Kidney (tissue), 14 donors: ENCODE results near the gene GAB2. TPM values are rescaled to one million over a fixed set of nuclear protein-coding genes. Genes with fewer than 3 reads are reported as not detected.

Experiments
- DNase-seq, 5 donors: peaks; one replicate each; pipeline ENCODE4 v3.0.0-alpha.2; 2013 to 2020
- FAIRE-seq: peaks from 2 replicates; lab custom pipeline; 2012; peaks lifted over from hg19 to GRCh38; lab: Jason Lieb, UNC
- H3K27ac ChIP-seq, 2 donors: one replicate each; pipeline ENCODE4 v1.7.0; 2013; ENCODE audit warnings: low read depth in 2 of 2, low read length in 2 of 2, inconsistent platforms in 1 of 2
- H3K27me3 ChIP-seq: one replicate; pipeline ENCODE4 v1.7.1; 2013; ENCODE audit warnings: low read length, inconsistent platforms; ENCODE audit not compliant: control insufficient read depth, insufficient read depth
- H3K36me3 ChIP-seq, 3 donors: one replicate each; pipeline versions ENCODE4 v1.7.0 to v1.7.1; 2013; ENCODE audit warnings: low read length in 3 of 3, control low read depth in 1 of 3, inconsistent platforms in 1 of 3; ENCODE audit not compliant: insufficient read depth in 3 of 3, control insufficient read depth in 2 of 3
- H3K4me1 ChIP-seq, 3 donors: one replicate each; pipeline versions ENCODE4 v1.7.0 to v1.7.1; 2013; ENCODE audit warnings: low read length in 3 of 3, inconsistent platforms in 1 of 3, low read depth in 1 of 3; ENCODE audit not compliant: control insufficient read depth in 2 of 3, insufficient read depth in 2 of 3
- H3K4me3 ChIP-seq, 3 donors: one replicate each; pipeline versions ENCODE4 v1.7.0 to v1.8.1; 2013; ENCODE audit warnings: low read length in 3 of 3, control low read depth in 1 of 3, inconsistent platforms in 1 of 3
- H3K9ac ChIP-seq, 3 donors: one replicate each; pipeline versions ENCODE4 v1.7.0 to v1.7.1; 2013; ENCODE audit warnings: low read length in 3 of 3, control low read depth in 1 of 3, inconsistent platforms in 1 of 3
- H3K9me3 ChIP-seq, 3 donors: one replicate each; pipeline versions ENCODE4 v1.7.0 to v1.7.1; 2013; ENCODE audit warnings: low read length in 3 of 3, control low read depth in 1 of 3, inconsistent platforms in 1 of 3; ENCODE audit not compliant: control insufficient read depth in 2 of 3, insufficient read depth in 1 of 3
- intact Hi-C: fragments of 100-400 bp; cut with DNase I; formaldehyde crosslinking; loops from one replicate; pipeline ENCODE4 v1.11.1; 2022
- polyA plus RNA-seq: library from polyadenylated mRNA; stranded (reverse); fragments of 350-450 nt; fragmentation: Illumina TruSeq; extraction: RNeasy Lipid Tissue Mini Kit (QIAGEN cat#74804); gene quantifications from one replicate; pipeline ENCODE4 v1.2.3, GENCODE V29; 2014; ENCODE audit warnings: low read depth, low replicate concordance; ENCODE audit not compliant: insufficient read depth
- total RNA-seq: library from RNA; stranded (reverse); fragmentation: NEBNext Ultra II Directional; extraction: Animal tissue kit (Norgen Biotek cat#: 25700); gene quantifications from one replicate; pipeline ENCODE4 v1.2.1, GENCODE V29; 2021
- TF ChIP-seq, protein P1 (sequence below): IDR thresholded peaks from 3 replicates; pipeline ENCODE4 v1.5.1; 2012; ENCODE audit warnings: mild to moderate bottlenecking, moderate library complexity, borderline replicate concordance; ENCODE audit not compliant: insufficient read depth; ENCODE audit errors: extremely low read depth
- donor health status: control.
- donor health status: control.
- donor health status: control.
- donor health status: control.
- donor health status: control.
- donor health status: DM: yes; HTN: yes; CAD: no.
- donor health status: Normal renal cell carcinoma (clear cell type).

Gene GAB2
- total and polyA plus RNA-seq, 2 donors from 2014 or later, result 3.3 to 23.6 TPM

DNA sequence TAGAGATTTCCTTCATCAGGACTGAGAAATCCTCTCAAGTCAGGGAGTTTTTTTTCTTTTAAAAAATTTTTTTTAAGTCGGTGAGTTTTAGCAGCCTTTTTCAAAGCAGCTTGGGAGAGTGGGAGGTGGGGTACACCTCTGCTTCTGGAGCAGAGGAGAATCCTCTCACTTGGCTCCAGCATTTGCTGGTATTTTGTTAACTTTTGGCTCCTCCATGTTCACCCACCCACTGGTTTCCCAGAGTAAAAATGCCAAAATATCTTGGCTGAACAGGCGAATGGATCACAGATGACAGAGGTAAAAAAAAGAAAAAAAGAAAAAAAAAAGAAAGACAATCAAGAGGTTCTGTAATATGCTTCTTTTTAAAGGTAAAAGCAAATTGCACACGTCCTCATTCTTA lies 68.0 kb downstream of the GAB2 start:
- no peaks in the 10 kb centered on the region for H3K9me3 ChIP-seq
- FAIRE-seq (no peak), DNase-seq (peak in 1 of 5 donors; percentile 13)
- intact Hi-C loops, result no loop called here
- H3K27me3 ChIP-seq, result no peaks in the 10 kb centered on the region
- TF ChIP-seq, protein P1, sequence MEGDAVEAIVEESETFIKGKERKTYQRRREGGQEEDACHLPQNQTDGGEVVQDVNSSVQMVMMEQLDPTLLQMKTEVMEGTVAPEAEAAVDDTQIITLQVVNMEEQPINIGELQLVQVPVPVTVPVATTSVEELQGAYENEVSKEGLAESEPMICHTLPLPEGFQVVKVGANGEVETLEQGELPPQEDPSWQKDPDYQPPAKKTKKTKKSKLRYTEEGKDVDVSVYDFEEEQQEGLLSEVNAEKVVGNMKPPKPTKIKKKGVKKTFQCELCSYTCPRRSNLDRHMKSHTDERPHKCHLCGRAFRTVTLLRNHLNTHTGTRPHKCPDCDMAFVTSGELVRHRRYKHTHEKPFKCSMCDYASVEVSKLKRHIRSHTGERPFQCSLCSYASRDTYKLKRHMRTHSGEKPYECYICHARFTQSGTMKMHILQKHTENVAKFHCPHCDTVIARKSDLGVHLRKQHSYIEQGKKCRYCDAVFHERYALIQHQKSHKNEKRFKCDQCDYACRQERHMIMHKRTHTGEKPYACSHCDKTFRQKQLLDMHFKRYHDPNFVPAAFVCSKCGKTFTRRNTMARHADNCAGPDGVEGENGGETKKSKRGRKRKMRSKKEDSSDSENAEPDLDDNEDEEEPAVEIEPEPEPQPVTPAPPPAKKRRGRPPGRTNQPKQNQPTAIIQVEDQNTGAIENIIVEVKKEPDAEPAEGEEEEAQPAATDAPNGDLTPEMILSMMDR, result no peak
- peak overlapping the region; percentile 68 to 74 for H3K27ac ChIP-seq
- no peaks in the 10 kb centered on the region for H3K36me3 ChIP-seq
- H3K9ac ChIP-seq, result peak overlapping the region in 1 of 3 donors; percentile 52
- H3K4me3 ChIP-seq, result peak overlapping the region in 2 of 3 donors; percentile 13 to 32
- H3K4me1 ChIP-seq, result peaks cover 14 to 24% (median 22%) of the 10 kb centered on the region in 3 donors

DNA sequence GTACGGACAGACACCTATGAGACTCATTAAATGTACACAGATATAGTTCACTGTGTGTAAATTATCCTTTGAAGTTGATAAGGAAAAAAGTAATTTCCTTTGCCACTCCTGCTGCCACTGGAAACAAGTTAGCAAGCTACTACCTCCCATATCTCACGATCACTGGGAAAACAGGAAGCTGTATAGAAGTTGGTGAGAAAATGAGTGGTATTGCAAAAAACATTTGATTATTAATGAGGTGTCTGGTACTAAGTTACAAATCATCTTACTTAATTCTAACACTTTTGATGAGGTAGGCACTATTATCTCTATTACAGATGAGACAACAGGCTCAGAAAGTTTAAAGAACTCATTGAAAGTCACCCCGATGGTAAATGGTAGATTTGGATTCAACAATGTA lies 68.5 kb downstream of the GAB2 start:
- TF ChIP-seq, protein P1, result no peak
- intact Hi-C loops, result no loop called here
- Histone ChIP-seq H3K27me3 (no peaks in the 10 kb centered on the region), H3K36me3 (no peaks in the 10 kb centered on the region), H3K9me3 (no peaks in the 10 kb centered on the region), H3K9ac (no peak overlapping the region), H3K4me1 (peaks cover 14 to 24% (median 22%) of the 10 kb centered on the region in 3 donors), H3K4me3 (no peak overlapping the region), H3K27ac (peak overlapping the region in 1 of 2 donors; percentile 74)
- DNase-seq (no peak), FAIRE-seq (no peak)

DNA sequence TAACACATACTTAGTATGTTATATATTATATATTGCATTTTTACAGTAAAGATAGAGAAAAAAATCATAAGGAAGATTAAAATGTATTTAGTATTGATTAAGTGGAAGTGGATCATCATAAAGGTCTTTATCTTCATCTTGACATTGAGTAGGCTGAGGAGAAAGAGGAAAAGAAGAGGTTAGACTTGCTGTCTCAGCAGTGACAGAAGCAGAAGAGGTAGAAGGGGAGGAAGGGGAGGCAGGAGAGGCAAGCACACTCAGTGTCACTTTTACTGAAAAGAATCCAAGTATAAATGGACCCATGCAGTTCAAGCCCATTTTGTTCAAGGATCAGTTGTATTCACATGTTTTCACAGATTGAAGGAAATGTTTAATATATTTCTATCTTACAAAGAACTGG lies 69.7 kb downstream of the GAB2 start:
- TF ChIP-seq, protein P1, result no peak
- Histone ChIP-seq H3K9me3 (no peaks in the 10 kb centered on the region), H3K4me1 (peaks cover 14 to 24% (median 22%) of the 10 kb centered on the region in 3 donors), H3K27me3 (no peaks in the 10 kb centered on the region), H3K27ac (no peak overlapping the region), H3K36me3 (no peaks in the 10 kb centered on the region), H3K4me3 (no peak overlapping the region), H3K9ac (no peak overlapping the region)
- intact Hi-C loops, result no loop called here
- FAIRE-seq (no peak), DNase-seq (no peak)

DNA sequence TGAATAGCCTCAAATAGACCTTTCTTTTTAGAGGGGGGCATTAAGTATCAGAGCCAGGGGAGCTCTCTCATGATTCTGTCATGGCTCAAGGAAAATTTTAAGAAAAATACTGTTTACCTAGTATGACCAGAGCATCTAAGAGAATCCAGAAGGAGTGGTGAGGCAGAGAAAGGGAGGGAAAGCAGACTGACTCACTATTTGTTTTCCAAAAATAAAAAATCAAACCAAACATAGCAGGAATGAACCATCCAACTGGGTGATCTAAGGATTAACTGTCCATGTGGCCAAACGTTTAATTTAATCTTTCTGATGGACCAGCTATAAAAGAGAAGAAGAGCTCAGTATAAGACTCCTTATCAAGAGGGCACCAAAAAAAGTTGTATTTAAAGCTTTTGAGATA lies 70.8 kb downstream of the GAB2 start:
- intact Hi-C loops, result no loop called here
- no peaks in the 10 kb centered on the region for H3K9me3 ChIP-seq
- TF ChIP-seq, protein P1, result no peak
- H3K27me3 ChIP-seq, result no peaks in the 10 kb centered on the region
- no peak overlapping the region for H3K9ac ChIP-seq
- FAIRE-seq (no peak), DNase-seq (no peak)
- no peak overlapping the region for H3K4me3 ChIP-seq
- no peak overlapping the region for H3K27ac ChIP-seq
- H3K36me3 ChIP-seq, result no peaks in the 10 kb centered on the region
- H3K4me1 ChIP-seq, result peaks cover 14 to 22% (median 22%) of the 10 kb centered on the region in 3 donors
